GM04504 (cell line): ENCODE data around the gene KIF6.

Experiments
- DNase-seq: peaks from one replicate; pipeline ENCODE4 v3.0.0-alpha.2; 2012; ENCODE audit warnings: low read depth

Gene KIF6

GRCh38 chr6:39420300-39421265, 304.6 kb downstream of the KIF6 start:
- DNase-seq = no peak

- DNase-seq = no peak
These were observed 305.6 kb downstream of the KIF6 start for GRCh38 chr6:39419607-39420006.

- DNase-seq = no peak
These were observed 307.8 kb downstream of the KIF6 start for GRCh38 chr6:39417440-39417839.

- DNase-seq = peak; percentile 92
These were observed 308.5 kb downstream of the KIF6 start for GRCh38 chr6:39416728-39417127.

- DNase-seq = no peak
These were observed 309.2 kb downstream of the KIF6 start for GRCh38 chr6:39416026-39416425.

- DNase-seq = no peak
These were observed 309.7 kb downstream of the KIF6 start for GRCh38 chr6:39415482-39415881.

GRCh38 chr6:39411465-39411864, 313.7 kb downstream of the KIF6 start:
- peak; percentile 38 for DNase-seq

- DNase-seq = no peak
These were observed 314.2 kb downstream of the KIF6 start for GRCh38 chr6:39411001-39411400.

- no peak for DNase-seq
These were observed 315.3 kb downstream of the KIF6 start for GRCh38 chr6:39409889-39410288.

GRCh38 chr6:39407446-39407993, 317.7 kb downstream of the KIF6 start:
- DNase-seq = no peak

GRCh38 chr6:39404312-39404711, 320.9 kb downstream of the KIF6 start:
- no peak for DNase-seq

GRCh38 chr6:39403304-39403703, 321.9 kb downstream of the KIF6 start:
- no peak for DNase-seq

- peak; percentile 80 for DNase-seq
These were observed 322.9 kb downstream of the KIF6 start for GRCh38 chr6:39402239-39402751.

- no peak for DNase-seq
These were observed 323.8 kb downstream of the KIF6 start for GRCh38 chr6:39401376-39401775.

- DNase-seq = no peak
These were observed 325.2 kb downstream of the KIF6 start for GRCh38 chr6:39400026-39400425.

- DNase-seq = no peak
These were observed 328.4 kb downstream of the KIF6 start for GRCh38 chr6:39396854-39397253.

- DNase-seq = no peak
These were observed 332.1 kb downstream of the KIF6 start for GRCh38 chr6:39393075-39393474.

GRCh38 chr6:39391182-39391581, 334.0 kb downstream of the KIF6 start:
- no peak for DNase-seq

- no peak for DNase-seq
These were observed 335.8 kb downstream of the KIF6 start for GRCh38 chr6:39389484-39389767.

GRCh38 chr6:39388606-39389483, 336.4 kb downstream of the KIF6 start:
- DNase-seq = no peak

- DNase-seq = no peak
These were observed 337.4 kb downstream of the KIF6 start for GRCh38 chr6:39387785-39388184.

- no peak for DNase-seq
These were observed 338.7 kb downstream of the KIF6 start for GRCh38 chr6:39386487-39386886.
